Liver (tissue), 9 donors: Measurements from ENCODE around the gene MYO16. TPM values are rescaled to one million over a fixed set of nuclear protein-coding genes. Genes with fewer than 3 reads are reported as not detected.

Experiments used
- DNase-seq: peaks from one replicate; pipeline ENCODE4 v3.0.0-alpha.2; 2017; ENCODE audit warnings: low spot score
- H3K27ac ChIP-seq, 2 donors: one replicate each; pipeline ENCODE4 v1.7.0; 2013; ENCODE audit warnings: inconsistent platforms in 2 of 2, low read length in 2 of 2, control low read depth in 1 of 2, low read depth in 1 of 2, mild to moderate bottlenecking in 1 of 2
- H3K27me3 ChIP-seq, 4 donors: one replicate each; pipeline versions ENCODE4 v1.6.1 to v1.7.0; 2013; ENCODE audit warnings: low read length in 3 of 4, inconsistent platforms in 1 of 4, mild to moderate bottlenecking in 1 of 4, moderate library complexity in 1 of 4; ENCODE audit not compliant: control insufficient read depth in 4 of 4, insufficient read depth in 4 of 4
- H3K36me3 ChIP-seq, 4 donors: one replicate each; pipeline versions ENCODE4 v1.6.1 to v1.7.0; 2013; ENCODE audit warnings: low read length in 3 of 4, mild to moderate bottlenecking in 3 of 4, low read depth in 1 of 4, moderate library complexity in 1 of 4; ENCODE audit not compliant: control insufficient read depth in 4 of 4, insufficient read depth in 3 of 4
- H3K4me1 ChIP-seq, 4 donors: one replicate each; pipeline versions ENCODE4 v1.6.1 to v1.7.0; 2013; ENCODE audit warnings: low read length in 3 of 4, mild to moderate bottlenecking in 3 of 4, moderate library complexity in 1 of 4; ENCODE audit not compliant: control insufficient read depth in 4 of 4, insufficient read depth in 4 of 4
- H3K4me3 ChIP-seq, 3 donors: one replicate each; pipeline versions ENCODE4 v1.6.1 to v1.7.0; 2013; ENCODE audit warnings: low read length in 3 of 3, control low read depth in 1 of 3, low read depth in 1 of 3, mild to moderate bottlenecking in 1 of 3
- H3K9ac ChIP-seq, 2 donors: one replicate each; pipeline ENCODE4 v1.7.0; 2013; ENCODE audit warnings: low read length in 2 of 2, mild to moderate bottlenecking in 2 of 2, moderate library complexity in 2 of 2, control low read depth in 1 of 2, low read depth in 1 of 2
- H3K9me3 ChIP-seq, 4 donors: one replicate each; pipeline versions ENCODE4 v1.6.1 to v1.7.0; 2013; ENCODE audit warnings: low read length in 3 of 4; ENCODE audit not compliant: control insufficient read depth in 4 of 4
- EGR1 ChIP-seq, 2 donors: IDR thresholded peaks; 2 replicates each; pipeline ENCODE4 v1.6.1; 2016 to 2018; ENCODE audit warnings: antibody characterized with exemption in 2 of 2, low read depth in 2 of 2
- FOXA1 ChIP-seq: IDR thresholded peaks from 2 replicates; pipeline ENCODE4 v1.6.1; 2016; ENCODE audit warnings: antibody characterized with exemption
- FOXA2 ChIP-seq: IDR thresholded peaks from 2 replicates; pipeline ENCODE4 v1.6.1; 2016; ENCODE audit warnings: antibody characterized with exemption
- GABPA ChIP-seq, 2 donors: IDR thresholded peaks in 1 of 2; conservative IDR thresholded peaks in 1 of 2; 2 replicates each; pipeline ENCODE4 v1.6.1; 2016; ENCODE audit warnings: antibody characterized with exemption in 2 of 2, mild to moderate bottlenecking in 1 of 2, moderate library complexity in 1 of 2
- HNF4A ChIP-seq, 2 donors: conservative IDR thresholded peaks; 2 replicates each; pipeline ENCODE4 v1.6.1; 2016; ENCODE audit warnings: antibody characterized with exemption in 2 of 2, mild to moderate bottlenecking in 2 of 2
- JUND ChIP-seq, 2 donors: IDR thresholded peaks; 2 replicates each; pipeline ENCODE4 v1.6.1; 2016; ENCODE audit warnings: antibody characterized with exemption in 2 of 2
- NR2F2 ChIP-seq: IDR thresholded peaks from 2 replicates; pipeline ENCODE4 v1.6.1; 2016; ENCODE audit warnings: antibody characterized with exemption
- SP1 ChIP-seq: IDR thresholded peaks from 2 replicates; pipeline ENCODE4 v1.6.1; 2018; ENCODE audit warnings: antibody characterized with exemption, mild to moderate bottlenecking
- TAF1 ChIP-seq: conservative IDR thresholded peaks from 2 replicates; pipeline ENCODE4 v1.6.1; 2016; ENCODE audit warnings: antibody characterized with exemption, mild to moderate bottlenecking
- YY1 ChIP-seq: IDR thresholded peaks from 2 replicates; pipeline ENCODE4 v1.6.1; 2016; ENCODE audit warnings: antibody characterized with exemption, mild to moderate bottlenecking
- WGBS: extraction: QIAGEN DNeasy Blood & Tissue Kit; methylation state at CpG from one replicate; pipeline ENCODE4 v1.1.7; 2013; 5-methylcytosine and 5-hydroxymethylcytosine counted together
- polyA plus RNA-seq, 2 donors: library from polyadenylated mRNA; stranded (reverse) in 1 of 2; unstranded in 1 of 2; fragments of 200-250 nt in 1 of 2; fragments of >200 nt in 1 of 2; fragmentation: Nextera tagmentation in 1 of 2; extraction: Ambion mirVana in 1 of 2; gene quantifications; one replicate each; pipeline versions ENCODE4 v1.2.1 to v1.2.3, GENCODE V29; 2013 to 2015
- total RNA-seq, 2 donors: library from RNA; depleted of rRNA; stranded (reverse); fragments of >200 nt; gene quantifications; one replicate each; pipeline ENCODE4 v1.2.3, GENCODE V29; 2014
- TF ChIP-seq, protein P1 (sequence below): IDR thresholded peaks from 2 replicates; pipeline ENCODE4 v1.6.1; 2016; ENCODE audit warnings: antibody characterized with exemption
- TF ChIP-seq, protein P2 (sequence below): IDR thresholded peaks from 2 replicates; pipeline ENCODE4 v1.6.1; 2016; ENCODE audit warnings: antibody characterized with exemption, mild to moderate bottlenecking
- TF ChIP-seq, protein P3 (sequence below): IDR thresholded peaks from 2 replicates; pipeline ENCODE4 v1.6.1; 2016; ENCODE audit warnings: antibody characterized with exemption
- TF ChIP-seq, protein P4 (sequence below): IDR thresholded peaks from 2 replicates; pipeline ENCODE4 v1.6.1; 2016; ENCODE audit warnings: antibody characterized with exemption
- TF ChIP-seq, protein P5 (sequence below): fragments of 150-350 bp; IDR thresholded peaks from 2 replicates; pipeline ENCODE4 v1.5.1; 2017; ENCODE audit warnings: improper control_type of control experiment, low read depth, low read length; ENCODE audit not compliant: missing input control
- donor health status: healthy.
- donor health status: healthy.
- donor health status: healthy.
- donor health status: healthy.
- donor health status: healthy.

MYO16 gene
- total and polyA plus RNA-seq, 4 donors = 0.37 to 1.1 (median 0.68) TPM

DNA sequence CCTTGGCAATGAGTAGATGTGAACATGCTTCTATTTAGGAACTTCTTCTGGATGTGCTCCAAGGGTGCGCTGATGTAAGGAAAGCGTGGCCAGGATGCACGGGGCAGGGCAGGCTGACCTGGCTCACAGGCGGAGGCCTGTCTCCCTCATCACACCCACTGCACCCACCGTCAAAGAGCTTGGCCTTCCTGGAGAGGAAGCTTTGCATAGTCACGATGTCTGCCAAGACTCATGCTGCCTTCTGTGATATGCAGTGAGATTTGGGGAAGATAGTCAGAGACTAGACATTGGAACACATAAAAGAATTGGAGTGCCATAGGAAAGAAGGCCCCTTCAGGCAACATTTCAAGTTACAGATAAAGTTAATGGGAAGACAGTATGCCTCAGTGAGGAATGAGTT, 82.0 kb downstream of the MYO16 start:
- no peak overlapping the region for H3K4me3 ChIP-seq
- WGBS = 86% methylated on average over 6 of the region's 6 CpGs
- no peaks in the 10 kb centered on the region for H3K4me1 ChIP-seq
- H3K36me3 ChIP-seq = no peaks in the 10 kb centered on the region
- no peak for DNase-seq
- H3K27me3 ChIP-seq = peaks cover 0 to 2% (median 0%) of the 10 kb centered on the region in 4 donors
- no peaks in the 10 kb centered on the region for H3K9me3 ChIP-seq
- no peak for TF ChIP-seq FOXA2
- no peak for TF ChIP-seq TAF1
- TF ChIP-seq, protein P1, sequence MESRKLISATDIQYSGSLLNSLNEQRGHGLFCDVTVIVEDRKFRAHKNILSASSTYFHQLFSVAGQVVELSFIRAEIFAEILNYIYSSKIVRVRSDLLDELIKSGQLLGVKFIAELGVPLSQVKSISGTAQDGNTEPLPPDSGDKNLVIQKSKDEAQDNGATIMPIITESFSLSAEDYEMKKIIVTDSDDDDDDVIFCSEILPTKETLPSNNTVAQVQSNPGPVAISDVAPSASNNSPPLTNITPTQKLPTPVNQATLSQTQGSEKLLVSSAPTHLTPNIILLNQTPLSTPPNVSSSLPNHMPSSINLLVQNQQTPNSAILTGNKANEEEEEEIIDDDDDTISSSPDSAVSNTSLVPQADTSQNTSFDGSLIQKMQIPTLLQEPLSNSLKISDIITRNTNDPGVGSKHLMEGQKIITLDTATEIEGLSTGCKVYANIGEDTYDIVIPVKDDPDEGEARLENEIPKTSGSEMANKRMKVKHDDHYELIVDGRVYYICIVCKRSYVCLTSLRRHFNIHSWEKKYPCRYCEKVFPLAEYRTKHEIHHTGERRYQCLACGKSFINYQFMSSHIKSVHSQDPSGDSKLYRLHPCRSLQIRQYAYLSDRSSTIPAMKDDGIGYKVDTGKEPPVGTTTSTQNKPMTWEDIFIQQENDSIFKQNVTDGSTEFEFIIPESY = no peak
- TF ChIP-seq NR2F2 = no peak
- TF ChIP-seq, protein P2, sequence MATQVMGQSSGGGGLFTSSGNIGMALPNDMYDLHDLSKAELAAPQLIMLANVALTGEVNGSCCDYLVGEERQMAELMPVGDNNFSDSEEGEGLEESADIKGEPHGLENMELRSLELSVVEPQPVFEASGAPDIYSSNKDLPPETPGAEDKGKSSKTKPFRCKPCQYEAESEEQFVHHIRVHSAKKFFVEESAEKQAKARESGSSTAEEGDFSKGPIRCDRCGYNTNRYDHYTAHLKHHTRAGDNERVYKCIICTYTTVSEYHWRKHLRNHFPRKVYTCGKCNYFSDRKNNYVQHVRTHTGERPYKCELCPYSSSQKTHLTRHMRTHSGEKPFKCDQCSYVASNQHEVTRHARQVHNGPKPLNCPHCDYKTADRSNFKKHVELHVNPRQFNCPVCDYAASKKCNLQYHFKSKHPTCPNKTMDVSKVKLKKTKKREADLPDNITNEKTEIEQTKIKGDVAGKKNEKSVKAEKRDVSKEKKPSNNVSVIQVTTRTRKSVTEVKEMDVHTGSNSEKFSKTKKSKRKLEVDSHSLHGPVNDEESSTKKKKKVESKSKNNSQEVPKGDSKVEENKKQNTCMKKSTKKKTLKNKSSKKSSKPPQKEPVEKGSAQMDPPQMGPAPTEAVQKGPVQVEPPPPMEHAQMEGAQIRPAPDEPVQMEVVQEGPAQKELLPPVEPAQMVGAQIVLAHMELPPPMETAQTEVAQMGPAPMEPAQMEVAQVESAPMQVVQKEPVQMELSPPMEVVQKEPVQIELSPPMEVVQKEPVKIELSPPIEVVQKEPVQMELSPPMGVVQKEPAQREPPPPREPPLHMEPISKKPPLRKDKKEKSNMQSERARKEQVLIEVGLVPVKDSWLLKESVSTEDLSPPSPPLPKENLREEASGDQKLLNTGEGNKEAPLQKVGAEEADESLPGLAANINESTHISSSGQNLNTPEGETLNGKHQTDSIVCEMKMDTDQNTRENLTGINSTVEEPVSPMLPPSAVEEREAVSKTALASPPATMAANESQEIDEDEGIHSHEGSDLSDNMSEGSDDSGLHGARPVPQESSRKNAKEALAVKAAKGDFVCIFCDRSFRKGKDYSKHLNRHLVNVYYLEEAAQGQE = no peak
- no peak for TF ChIP-seq GABPA (IDR thresholded peaks at IDR 0.05 in 1 of 2, conservative IDR thresholded peaks at IDR 0.05 in 1 of 2)
- no peak for TF ChIP-seq EGR1 (IDR thresholded peaks at IDR 0.05; ENCODE audit: low read depth in 2 of 2)
- no peak for TF ChIP-seq HNF4A (conservative IDR thresholded peaks at IDR 0.05)
- TF ChIP-seq, protein P3, sequence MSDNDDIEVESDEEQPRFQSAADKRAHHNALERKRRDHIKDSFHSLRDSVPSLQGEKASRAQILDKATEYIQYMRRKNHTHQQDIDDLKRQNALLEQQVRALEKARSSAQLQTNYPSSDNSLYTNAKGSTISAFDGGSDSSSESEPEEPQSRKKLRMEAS = no peak
- TF ChIP-seq, protein P4, sequence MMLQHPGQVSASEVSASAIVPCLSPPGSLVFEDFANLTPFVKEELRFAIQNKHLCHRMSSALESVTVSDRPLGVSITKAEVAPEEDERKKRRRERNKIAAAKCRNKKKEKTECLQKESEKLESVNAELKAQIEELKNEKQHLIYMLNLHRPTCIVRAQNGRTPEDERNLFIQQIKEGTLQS = no peak
- TF ChIP-seq FOXA1 = no peak
- TF ChIP-seq SP1 = no peak
- TF ChIP-seq JUND (IDR thresholded peaks at IDR 0.05) = no peak
- no peak for TF ChIP-seq YY1
- TF ChIP-seq, protein P5, sequence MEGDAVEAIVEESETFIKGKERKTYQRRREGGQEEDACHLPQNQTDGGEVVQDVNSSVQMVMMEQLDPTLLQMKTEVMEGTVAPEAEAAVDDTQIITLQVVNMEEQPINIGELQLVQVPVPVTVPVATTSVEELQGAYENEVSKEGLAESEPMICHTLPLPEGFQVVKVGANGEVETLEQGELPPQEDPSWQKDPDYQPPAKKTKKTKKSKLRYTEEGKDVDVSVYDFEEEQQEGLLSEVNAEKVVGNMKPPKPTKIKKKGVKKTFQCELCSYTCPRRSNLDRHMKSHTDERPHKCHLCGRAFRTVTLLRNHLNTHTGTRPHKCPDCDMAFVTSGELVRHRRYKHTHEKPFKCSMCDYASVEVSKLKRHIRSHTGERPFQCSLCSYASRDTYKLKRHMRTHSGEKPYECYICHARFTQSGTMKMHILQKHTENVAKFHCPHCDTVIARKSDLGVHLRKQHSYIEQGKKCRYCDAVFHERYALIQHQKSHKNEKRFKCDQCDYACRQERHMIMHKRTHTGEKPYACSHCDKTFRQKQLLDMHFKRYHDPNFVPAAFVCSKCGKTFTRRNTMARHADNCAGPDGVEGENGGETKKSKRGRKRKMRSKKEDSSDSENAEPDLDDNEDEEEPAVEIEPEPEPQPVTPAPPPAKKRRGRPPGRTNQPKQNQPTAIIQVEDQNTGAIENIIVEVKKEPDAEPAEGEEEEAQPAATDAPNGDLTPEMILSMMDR = no peak
- no peak overlapping the region for H3K9ac ChIP-seq
- H3K27ac ChIP-seq = no peak overlapping the region

DNA sequence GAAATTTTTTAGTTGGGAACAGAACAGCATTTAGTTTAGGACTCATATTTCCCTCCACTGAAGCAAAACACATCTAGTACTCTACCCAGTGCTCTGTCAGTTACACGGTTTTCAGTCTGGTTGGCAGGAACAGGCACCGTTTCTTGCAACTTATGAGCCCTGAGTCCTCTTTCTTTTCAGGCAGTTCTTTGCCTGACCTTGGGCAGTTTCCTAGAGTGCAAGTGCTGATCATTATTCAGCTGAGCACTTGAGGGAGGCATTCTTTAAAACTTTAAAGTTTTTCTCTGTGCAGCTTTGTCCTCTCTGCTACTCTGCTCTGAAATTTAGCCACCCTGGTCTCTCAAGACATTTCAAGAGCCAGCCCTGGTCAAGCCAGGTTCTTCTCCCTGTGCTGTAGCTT, 96.1 kb downstream of the MYO16 start:
- Histone ChIP-seq H3K27me3 (peaks cover 0 to 3% (median 0%) of the 10 kb centered on the region in 4 donors), H3K4me3 (no peak overlapping the region), H3K36me3 (no peaks in the 10 kb centered on the region), H3K27ac (no peak overlapping the region), H3K9me3 (no peaks in the 10 kb centered on the region), H3K4me1 (no peaks in the 10 kb centered on the region), H3K9ac (no peak overlapping the region)
- 68% methylated on average over 2 of the region's 2 CpGs for WGBS
- no peak for DNase-seq
- no peak for TF ChIP-seq FOXA1
- no peak for TF ChIP-seq JUND (IDR thresholded peaks at IDR 0.05)
- TF ChIP-seq, protein P3 = no peak
- no peak for TF ChIP-seq EGR1 (IDR thresholded peaks at IDR 0.05; ENCODE audit: low read depth in 2 of 2)
- no peak for TF ChIP-seq NR2F2
- no peak for TF ChIP-seq HNF4A (conservative IDR thresholded peaks at IDR 0.05)
